ENCODE measurements around the gene IRF2BPL. TPM values are rescaled to one million over a fixed set of nuclear protein-coding genes. Genes with fewer than 3 reads are reported as not detected.
A peak's percentile ranks its signal among the peaks of the same experiment; 100 is the strongest.

The IRF2BPL gene
- total RNA-seq, 2 experiments from 2014 or later, result 23.7 to 25.8 TPM

DNA sequence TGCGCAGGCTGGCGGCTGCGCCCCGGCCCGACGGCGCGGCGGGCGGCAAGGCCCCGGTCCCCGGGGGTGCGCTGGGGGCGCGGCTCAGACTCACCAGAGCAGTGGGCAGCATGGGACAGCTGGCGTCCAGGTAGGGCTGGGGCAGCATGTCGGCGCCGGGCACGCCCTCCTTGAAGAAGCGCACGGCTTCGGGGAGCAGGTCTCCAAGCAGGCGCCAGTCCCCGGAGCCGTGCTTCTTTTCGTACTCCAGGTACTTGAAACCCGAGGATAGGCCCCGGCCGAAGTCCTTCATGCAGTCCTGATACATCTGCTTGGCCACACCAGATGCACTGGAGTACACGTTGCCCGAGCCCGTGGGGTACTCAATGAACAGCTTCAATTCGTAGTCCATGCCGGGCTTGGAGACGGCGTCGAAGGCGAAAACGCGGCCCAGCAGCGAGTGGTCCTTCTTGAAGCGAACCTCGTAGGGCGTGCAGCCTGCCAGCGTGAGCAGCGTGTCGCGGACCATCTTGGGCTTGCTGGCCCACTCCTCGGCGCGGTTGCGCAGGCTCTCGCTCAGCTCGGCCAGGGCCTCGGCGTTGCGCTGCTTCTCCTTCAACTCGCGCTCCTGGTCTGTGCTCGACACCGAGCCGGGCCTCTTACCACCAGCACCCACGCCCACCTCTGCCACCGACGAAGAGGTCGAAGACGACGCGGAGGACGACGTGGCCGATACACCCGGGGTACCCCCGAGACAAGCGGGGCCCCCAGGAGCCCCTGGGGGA, 2.2 kb downstream of the IRF2BPL start:
- no peak overlapping the region for H2AFZ ChIP-seq (ENCODE audit: low read length)
- peaks cover 26% of the 10 kb centered on the region for H3K36me3 ChIP-seq (ENCODE audit: insufficient read depth, low read length)
- peak overlapping the region; percentile 82 for H3K4me3 ChIP-seq (ENCODE audit: low read depth, low read length, poor library complexity, severe bottlenecking)
- no peaks in the 10 kb centered on the region for H3K9me2 ChIP-seq (ENCODE audit: insufficient read depth, low read length)
- H3K4me1 ChIP-seq (ENCODE audit: insufficient read depth, low read length, poor library complexity, severe bottlenecking), result peaks cover 57% of the 10 kb centered on the region
- CTCF ChIA-PET (ENCODE audit: unreplicated experiment), result no interaction called here
- no peak overlapping the region for H3K27ac ChIP-seq (ENCODE audit: low read depth, low read length, poor library complexity, severe bottlenecking)
- DNase-seq (ENCODE audit: low spot score), result no peak
- intact Hi-C loops (cut with micrococcal nuclease; ENCODE audit: unreplicated experiment), result no loop called here
- BruUV-seq (replicated peaks), result no TSS peak
- H4K20me1 ChIP-seq (ENCODE audit: insufficient read depth, low read length), result peaks cover 10% of the 10 kb centered on the region; the same call in 1 of the 2 replicates
- H3K4me2 ChIP-seq (ENCODE audit: low read length), result peak overlapping the region; percentile 95
- POLR2A ChIA-PET, result interaction anchor here (0.7 kb wide), 1 partner anchor 62 kb away, joined by 4 read pairs; no protein-coding TSS in a partner anchor
- no peaks in the 10 kb centered on the region for H3K9me3 ChIP-seq (ENCODE audit: low read length)
- TF ChIP-seq EZH2phosphoT487 (IDR thresholded peaks at IDR 0.05; ENCODE audit: borderline replicate concordance, low read depth, low read length), result no peak
- TF ChIP-seq, protein P1, sequence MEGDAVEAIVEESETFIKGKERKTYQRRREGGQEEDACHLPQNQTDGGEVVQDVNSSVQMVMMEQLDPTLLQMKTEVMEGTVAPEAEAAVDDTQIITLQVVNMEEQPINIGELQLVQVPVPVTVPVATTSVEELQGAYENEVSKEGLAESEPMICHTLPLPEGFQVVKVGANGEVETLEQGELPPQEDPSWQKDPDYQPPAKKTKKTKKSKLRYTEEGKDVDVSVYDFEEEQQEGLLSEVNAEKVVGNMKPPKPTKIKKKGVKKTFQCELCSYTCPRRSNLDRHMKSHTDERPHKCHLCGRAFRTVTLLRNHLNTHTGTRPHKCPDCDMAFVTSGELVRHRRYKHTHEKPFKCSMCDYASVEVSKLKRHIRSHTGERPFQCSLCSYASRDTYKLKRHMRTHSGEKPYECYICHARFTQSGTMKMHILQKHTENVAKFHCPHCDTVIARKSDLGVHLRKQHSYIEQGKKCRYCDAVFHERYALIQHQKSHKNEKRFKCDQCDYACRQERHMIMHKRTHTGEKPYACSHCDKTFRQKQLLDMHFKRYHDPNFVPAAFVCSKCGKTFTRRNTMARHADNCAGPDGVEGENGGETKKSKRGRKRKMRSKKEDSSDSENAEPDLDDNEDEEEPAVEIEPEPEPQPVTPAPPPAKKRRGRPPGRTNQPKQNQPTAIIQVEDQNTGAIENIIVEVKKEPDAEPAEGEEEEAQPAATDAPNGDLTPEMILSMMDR (conservative IDR thresholded peaks at IDR 0.05; ENCODE audit: low read length), result no peak
- peaks cover 6% of the 10 kb centered on the region; the same call in 1 of the 2 replicates for H3K79me2 ChIP-seq (ENCODE audit: insufficient read depth, low read depth, low read length)

DNA sequence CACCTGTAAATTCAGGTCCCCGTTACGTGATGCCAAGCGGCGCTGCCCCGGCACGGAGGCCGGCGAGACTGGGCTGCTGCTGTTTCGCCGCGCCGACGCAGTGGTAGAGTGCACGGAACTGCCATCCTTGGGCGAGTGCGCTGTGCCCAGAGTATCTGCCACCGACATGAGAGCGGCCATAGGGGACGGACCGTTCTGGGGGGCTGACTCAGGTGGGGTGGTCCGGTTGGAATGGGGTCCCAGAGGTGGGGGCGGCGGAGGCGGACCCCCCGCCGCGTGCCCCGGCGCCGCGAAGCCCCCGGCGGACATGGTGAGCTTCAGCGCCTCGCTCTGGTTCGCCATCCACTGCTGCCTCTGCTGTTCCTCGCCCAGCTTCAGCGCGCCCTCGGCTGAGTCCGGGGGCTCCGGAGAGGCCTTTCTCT, 2.8 kb downstream of the IRF2BPL start:
- Histone ChIP-seq H3K36me3 (ENCODE audit: insufficient read depth, low read length) (peaks cover 26% of the 10 kb centered on the region), H3K9me3 (ENCODE audit: low read length) (no peaks in the 10 kb centered on the region), H3K79me2 (ENCODE audit: insufficient read depth, low read depth, low read length) (peaks cover 6% of the 10 kb centered on the region; the same call in 1 of the 2 replicates), H3K4me2 (ENCODE audit: low read length) (0 out of 2 replicates have a peak overlapping the region, but pooled peaks have one; percentile 49), H3K9me2 (ENCODE audit: insufficient read depth, low read length) (no peaks in the 10 kb centered on the region), H2AFZ (ENCODE audit: low read length) (no peak overlapping the region), H4K20me1 (ENCODE audit: insufficient read depth, low read length) (peaks cover 10% of the 10 kb centered on the region; the same call in 1 of the 2 replicates), H3K27ac (ENCODE audit: low read depth, low read length, poor library complexity, severe bottlenecking) (no peak overlapping the region), H3K4me3 (ENCODE audit: low read depth, low read length, poor library complexity, severe bottlenecking) (no peak overlapping the region), H3K4me1 (ENCODE audit: insufficient read depth, low read length, poor library complexity, severe bottlenecking) (peaks cover 52% of the 10 kb centered on the region)
- DNase-seq (ENCODE audit: low spot score), result no peak
- intact Hi-C loops (cut with micrococcal nuclease; ENCODE audit: unreplicated experiment), result no loop called here
- no TSS peak for BruUV-seq (replicated peaks)
- ChIA-PET CTCF (ENCODE audit: unreplicated experiment) (no interaction called here), POLR2A (interaction anchor here (1.2 kb wide), 1 partner anchor 19 kb away, joined by 3 read pairs; no protein-coding TSS in a partner anchor)
- TF ChIP-seq EZH2phosphoT487 (IDR thresholded peaks at IDR 0.05; ENCODE audit: borderline replicate concordance, low read depth, low read length), result no peak
- TF ChIP-seq, protein P1 (conservative IDR thresholded peaks at IDR 0.05; ENCODE audit: low read length), result no peak

Measured in OCI-LY7 (cell line).